Endothelial cell of umbilical vein (primary cell): ENCODE data around the gene POMC. TPM values are rescaled to one million over a fixed set of nuclear protein-coding genes. Genes with fewer than 3 reads are reported as not detected.

Experiments used
- BruUV-seq: library from RNA; stranded (reverse); fragments of 400-500 nt; replicated peaks from 2 replicates; lab custom pipeline; 2021; lab: Mats Ljungman, UMichigan
- CTCF ChIA-PET: fragments of 300-600, 350-600 bp; sonication (Branson Sonifier 250); formaldehyde crosslinking; loops from one replicate; lab custom pipeline; 2021; ENCODE audit warnings: antibody characterized with exemption, inconsistent platforms; lab: Charles Lee
- POLR2A ChIA-PET: fragments of 300-600, 350-600 bp; sonication (Branson Sonifier 250); formaldehyde crosslinking; loops from one replicate; lab custom pipeline; 2021; ENCODE audit warnings: antibody characterized with exemption, inconsistent platforms; lab: Charles Lee
- DNase-seq: peaks from one replicate; pipeline ENCODE4 v3.0.0-alpha.2; 2011; ENCODE audit warnings: low read depth, low spot score
- FAIRE-seq: peaks from 2 replicates; lab custom pipeline; 2011; peaks lifted over from hg19 to GRCh38; lab: Jason Lieb, UNC
- H2AFZ ChIP-seq: 2 replicates; pipeline ENCODE4 v1.6.0; 2012; ENCODE audit warnings: low read depth, low read length, control low read depth, inconsistent platforms
- H3K27ac ChIP-seq: 2 replicates; pipeline ENCODE4 v1.5.1; 2011; ENCODE audit warnings: low read depth, mild to moderate bottlenecking, control low read depth, low read length, moderate library complexity; ENCODE audit not compliant: insufficient read depth
- H3K27me3 ChIP-seq, 2 experiments: 2 replicates each; pipeline versions ENCODE4 v1.6.0 to v1.6.1; 2011; ENCODE audit warnings: low read length in 2 of 2, mixed read lengths in 1 of 2; ENCODE audit not compliant: control insufficient read depth in 2 of 2, insufficient read depth in 2 of 2
- H3K36me3 ChIP-seq, 2 experiments: 2 replicates in 1 of 2; 3 replicates in 1 of 2; pipeline ENCODE4 v1.5.1; 2011; ENCODE audit warnings: low read length in 2 of 2, mild to moderate bottlenecking in 1 of 2, moderate library complexity in 1 of 2; ENCODE audit not compliant: control insufficient read depth in 2 of 2, insufficient read depth in 2 of 2; ENCODE audit errors: extremely low read depth in 1 of 2
- H3K4me1 ChIP-seq: 3 replicates; pipeline ENCODE4 v1.5.1; 2011; ENCODE audit warnings: mild to moderate bottlenecking, low read length; ENCODE audit not compliant: control insufficient read depth, insufficient read depth; ENCODE audit errors: extremely low read depth
- H3K4me2 ChIP-seq: 2 replicates; pipeline ENCODE4 v1.6.1; 2011; ENCODE audit warnings: low read length, control low read depth, mixed read lengths; ENCODE audit not compliant: insufficient read depth
- H3K4me3 ChIP-seq, 3 experiments: fragments of 200-600 bp in 1 of 3; sonication (generic), shearing (Covaris generic) in 1 of 3; replicated peaks in 1 of 3; 2 replicates each; pipeline ENCODE4 v1.5.1; 2011 to 2016; ENCODE audit warnings: control low read depth in 3 of 3, low read length in 3 of 3, mild to moderate bottlenecking in 2 of 3, inconsistent platforms in 1 of 3, low read depth in 1 of 3, moderate library complexity in 1 of 3; ENCODE audit not compliant: insufficient read depth in 1 of 3
- H3K79me2 ChIP-seq: 2 replicates; pipeline ENCODE4 v1.6.0; 2012; ENCODE audit warnings: low read length, inconsistent platforms; ENCODE audit not compliant: control insufficient read depth, insufficient read depth
- H3K9ac ChIP-seq: replicated peaks from 2 replicates; pipeline ENCODE3; 2011; ENCODE audit warnings: low read length, control low read depth; ENCODE audit not compliant: insufficient read depth; ENCODE audit errors: extremely low read depth
- H3K9me1 ChIP-seq: replicated peaks from 3 replicates; pipeline ENCODE4 v1.6.0; 2011; ENCODE audit warnings: mild to moderate bottlenecking, low read length; ENCODE audit not compliant: control insufficient read depth, insufficient read depth; ENCODE audit errors: extremely low read depth
- H3K9me3 ChIP-seq: replicated peaks from 2 replicates; pipeline ENCODE4 v1.5.1; 2012; ENCODE audit warnings: low read length, inconsistent platforms; ENCODE audit not compliant: control insufficient read depth, insufficient read depth
- H4K20me1 ChIP-seq: replicated peaks from 2 replicates; pipeline ENCODE3; 2011; ENCODE audit warnings: mild to moderate bottlenecking, low read length; ENCODE audit not compliant: control insufficient read depth, insufficient read depth; ENCODE audit errors: extremely low read depth
- EZH2 ChIP-seq: IDR thresholded peaks from 2 replicates; pipeline ENCODE4 v1.6.1; 2012; ENCODE audit warnings: borderline replicate concordance, low read depth, mild to moderate bottlenecking, moderate library complexity, low read length, inconsistent platforms; ENCODE audit not compliant: severe bottlenecking
- FOS ChIP-seq: IDR thresholded peaks from 2 replicates; pipeline ENCODE4 v1.6.1; 2011; ENCODE audit warnings: mild to moderate bottlenecking, low read length, moderate library complexity, borderline replicate concordance; ENCODE audit not compliant: insufficient read depth
- GATA2 ChIP-seq: IDR thresholded peaks from 2 replicates; pipeline ENCODE4 v1.7.0; 2011; ENCODE audit warnings: low read depth, mild to moderate bottlenecking, moderate library complexity, mixed read lengths, low read length; ENCODE audit not compliant: insufficient read length, insufficient read depth
- JUN ChIP-seq: IDR thresholded peaks from 2 replicates; pipeline ENCODE4 v1.6.1; 2011; ENCODE audit warnings: borderline replicate concordance, low read depth; ENCODE audit not compliant: insufficient read length, insufficient read depth
- MYC ChIP-seq: IDR thresholded peaks from one replicate; pipeline ENCODE4 v1.6.1; 2011; ENCODE audit warnings: mild to moderate bottlenecking, low read depth, low read length
- POLR2A ChIP-seq: IDR thresholded peaks from 2 replicates; pipeline ENCODE4 v1.6.1; 2012; ENCODE audit warnings: low read depth, mild to moderate bottlenecking, control low read depth, low read length
- POLR2AphosphoS5 ChIP-seq: IDR thresholded peaks from 2 replicates; pipeline ENCODE4 v1.6.1; 2012; ENCODE audit warnings: low read depth, mild to moderate bottlenecking, control low read depth, low read length, moderate library complexity; ENCODE audit not compliant: insufficient read depth
- dilution Hi-C: fragments of 300-500 bp; cut with MboI; formaldehyde crosslinking; loops from one replicate; pipeline ENCODE4 v1.15.0; 2019; ENCODE audit warnings: low sequenced_read_pairs; ENCODE audit not compliant: extremely low pct_ligation_motif_present
- intact Hi-C: fragments of 100-400 bp; cut with micrococcal nuclease; formaldehyde crosslinking; loops from one replicate; pipeline ENCODE4 v1.10.0; 2022
- polyA plus RNA-seq, 4 experiments: library from polyadenylated mRNA; depleted of rRNA in 3 of 4; stranded (reverse) in 3 of 4; unstranded in 1 of 4; fragments of >200 nt; gene quantifications; 2 replicates each; pipeline versions ENCODE4 v1.2.1 to v1.2.3, GENCODE V29; 2011 to 2012; ENCODE audit warnings: missing spikeins in 1 of 4
- total RNA-seq: library from RNA; stranded (reverse); gene quantifications from 2 replicates; pipeline ENCODE4 v1.2.3, GENCODE V29; 2021
- TF ChIP-seq, protein P1 (sequence below): IDR thresholded peaks from 2 replicates; pipeline ENCODE4 v1.6.1; 2011; ENCODE audit not compliant: insufficient read depth, insufficient read length
- TF ChIP-seq, protein P2 (sequence below), 2 donors: IDR thresholded peaks; 1 replicate in 1 of 2; 2 replicates in 1 of 2; pipeline ENCODE4 v1.5.1; 2011; ENCODE audit warnings: low read length in 2 of 2, mild to moderate bottlenecking in 2 of 2, moderate library complexity in 2 of 2, control low read depth in 1 of 2, inconsistent platforms in 1 of 2, low read depth in 1 of 2; ENCODE audit not compliant: insufficient read depth in 1 of 2; ENCODE audit errors: extremely low read depth in 1 of 2

POMC gene
- total and polyA plus RNA-seq, 2 donors (not counting 3 experiments of a cell fraction or from before 2014, with no cell fraction given) = 2.4 to 2.7 TPM

- dilution Hi-C loops = no loop called here
- BruUV-seq = no TSS peak
- Histone ChIP-seq H3K9me1 (no peaks in the 10 kb centered on the region), H3K4me1 (no peaks in the 10 kb centered on the region), H3K4me3 (no peak overlapping the region), H3K36me3 (no peaks in the 10 kb centered on the region), H3K27me3 (peaks cover 2 to 3% of the 10 kb centered on the region in 2 experiments), H3K9ac (no peak overlapping the region), H2AFZ (no peak overlapping the region), H4K20me1 (no peaks in the 10 kb centered on the region), H3K79me2 (no peaks in the 10 kb centered on the region), H3K27ac (no peak overlapping the region), H3K4me2 (no peak overlapping the region), H3K9me3 (no peaks in the 10 kb centered on the region)
- FAIRE-seq = no peak
- CTCF ChIA-PET = interaction anchor here (1.4 to 3.8 kb wide), 3 partner anchors 8 to 212 kb away, joined by 3 to 13 read pairs (median 7); no protein-coding TSS in a partner anchor
- intact Hi-C loops = no loop called here
- TF ChIP-seq EZH2 (no peak), POLR2A (no peak), JUN (no peak), MYC (no peak), FOS (no peak), POLR2AphosphoS5 (no peak), GATA2 (no peak)
- TF ChIP-seq, protein P1, sequence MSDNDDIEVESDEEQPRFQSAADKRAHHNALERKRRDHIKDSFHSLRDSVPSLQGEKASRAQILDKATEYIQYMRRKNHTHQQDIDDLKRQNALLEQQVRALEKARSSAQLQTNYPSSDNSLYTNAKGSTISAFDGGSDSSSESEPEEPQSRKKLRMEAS = no peak
- TF ChIP-seq, protein P2, sequence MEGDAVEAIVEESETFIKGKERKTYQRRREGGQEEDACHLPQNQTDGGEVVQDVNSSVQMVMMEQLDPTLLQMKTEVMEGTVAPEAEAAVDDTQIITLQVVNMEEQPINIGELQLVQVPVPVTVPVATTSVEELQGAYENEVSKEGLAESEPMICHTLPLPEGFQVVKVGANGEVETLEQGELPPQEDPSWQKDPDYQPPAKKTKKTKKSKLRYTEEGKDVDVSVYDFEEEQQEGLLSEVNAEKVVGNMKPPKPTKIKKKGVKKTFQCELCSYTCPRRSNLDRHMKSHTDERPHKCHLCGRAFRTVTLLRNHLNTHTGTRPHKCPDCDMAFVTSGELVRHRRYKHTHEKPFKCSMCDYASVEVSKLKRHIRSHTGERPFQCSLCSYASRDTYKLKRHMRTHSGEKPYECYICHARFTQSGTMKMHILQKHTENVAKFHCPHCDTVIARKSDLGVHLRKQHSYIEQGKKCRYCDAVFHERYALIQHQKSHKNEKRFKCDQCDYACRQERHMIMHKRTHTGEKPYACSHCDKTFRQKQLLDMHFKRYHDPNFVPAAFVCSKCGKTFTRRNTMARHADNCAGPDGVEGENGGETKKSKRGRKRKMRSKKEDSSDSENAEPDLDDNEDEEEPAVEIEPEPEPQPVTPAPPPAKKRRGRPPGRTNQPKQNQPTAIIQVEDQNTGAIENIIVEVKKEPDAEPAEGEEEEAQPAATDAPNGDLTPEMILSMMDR (IDR thresholded peaks at IDR 0.05; ENCODE audit: extremely low read depth in 1 of 2, insufficient read depth in 1 of 2, low read depth in 1 of 2, low read length in 2 of 2) = no peak
- POLR2A ChIA-PET = no interaction called here
- no peak for DNase-seq
Observed at GRCh38 chr2:25187729-25188350, 19.5 kb upstream of the POMC start.
